C1 segment of cervical spinal cord (tissue), 14 donors: Measurements from ENCODE around the gene RMDN3.

Experiments used
- DNase-seq, 14 donors: peaks; one replicate each; lab custom pipeline; 2025; lab: John Stamatoyannopoulos, UW

RMDN3 gene

GRCh38 chr15:40694688-40695468, 60.2 kb downstream of the RMDN3 start, which contains the start of gene RAD51:
RAD51 (plus strand) TSS chr15:40695174; CDS start chr15:40698759, 3,585 bp downstream.
- DNase-seq, result peak in 13 of 14 donors; percentile 32 to 89 (median 79)

GRCh38 chr15:40693904-40694687, 61.0 kb downstream of the RMDN3 start:
- DNase-seq, result peak in 1 of 14 donors; percentile 17

- DNase-seq, result no peak
Observed at GRCh38 chr15:40691737-40692136, 63.3 kb downstream of the RMDN3 start.

- no peak for DNase-seq
Observed at GRCh38 chr15:40688932-40689799, 65.9 kb downstream of the RMDN3 start.
